ENCODE data around the gene CIDEC. TPM values are rescaled to one million over a fixed set of nuclear protein-coding genes. Genes with fewer than 3 reads are reported as not detected.

Gene CIDEC
- total and polyA plus RNA-seq, 2 of the 13 experiments (the other 11 are each of a cell fraction or from before 2014, with no cell fraction given) = 2.5 to 10.4 TPM

GRCh38 chr3:9878700-9879099 is 1.4 kb downstream of the CIDEC start (continued):
- peak; percentile 34; the same call in 1 of the 2 replicates for TF ChIP-seq HMGXB3 (CRISPR knock-in tag; IDR thresholded peaks at IDR 0.05; ENCODE audit: borderline replicate concordance)
- TF ChIP-seq ZNF569 (CRISPR knock-in tag; IDR thresholded peaks at IDR 0.05; ENCODE audit: borderline replicate concordance) = no peak
- TF ChIP-seq CEBPG (CRISPR knock-in tag; IDR thresholded peaks at IDR 0.05) = peak; percentile 64
- no peak for TF ChIP-seq USF2 (IDR thresholded peaks at IDR 0.05; ENCODE audit: low read depth, low read length)
- no peak for TF ChIP-seq USF2 (CRISPR knock-in tag; IDR thresholded peaks at IDR 0.05; ENCODE audit: borderline replicate concordance)
- TF ChIP-seq ZNF607 (CRISPR knock-in tag; IDR thresholded peaks at IDR 0.05; ENCODE audit: borderline replicate concordance) = no peak
- TF ChIP-seq ZNF724P (CRISPR knock-in tag; IDR thresholded peaks at IDR 0.05; ENCODE audit: borderline replicate concordance) = no peak
- peak; percentile 79; the same call in 1 of the 2 replicates for TF ChIP-seq ZNF292 (CRISPR knock-in tag; IDR thresholded peaks at IDR 0.05; ENCODE audit: borderline replicate concordance, low read depth)
- TF ChIP-seq ZNF430 (CRISPR knock-in tag; IDR thresholded peaks at IDR 0.05) = no peak
- TF ChIP-seq ZNF780A (CRISPR knock-in tag; IDR thresholded peaks at IDR 0.05) = no peak
- no peak; the same call in 1 of the 2 replicates for TF ChIP-seq GABPB1 (CRISPR knock-in tag; IDR thresholded peaks at IDR 0.05)
- no peak for TF ChIP-seq NFYC (CRISPR knock-in tag; IDR thresholded peaks at IDR 0.05)
- TF ChIP-seq SMARCE1 (IDR thresholded peaks at IDR 0.05; ENCODE audit: borderline replicate concordance) = 0 out of 2 replicates have a peak, but pooled peaks have one; percentile 38
- no peak for TF ChIP-seq ZUFSP (CRISPR knock-in tag; IDR thresholded peaks at IDR 0.05; ENCODE audit: borderline replicate concordance)
- TF ChIP-seq BATF2 (CRISPR knock-in tag; IDR thresholded peaks at IDR 0.05) = no peak
- TF ChIP-seq BHLHE40 (IDR thresholded peaks at IDR 0.05; ENCODE audit: low read length) = peak; percentile 66
- TF ChIP-seq ZEB1 (IDR thresholded peaks at IDR 0.05; ENCODE audit: insufficient replicate concordance, low read depth) = no peak
- TF ChIP-seq SIX4 (CRISPR knock-in tag; IDR thresholded peaks at IDR 0.05) = no peak
- TF ChIP-seq ZFP37 (CRISPR knock-in tag; IDR thresholded peaks at IDR 0.05; ENCODE audit: borderline replicate concordance) = no peak
- TF ChIP-seq ZNF503 (CRISPR knock-in tag; IDR thresholded peaks at IDR 0.05) = no peak

Measured in HepG2 (cell line).